Left cardiac atrium (tissue), 4 donors: ENCODE results near the gene PPP1R12C. TPM values are rescaled to one million over a fixed set of nuclear protein-coding genes. Genes with fewer than 3 reads are reported as not detected.
A peak's percentile ranks its signal among the peaks of the same experiment; 100 is the strongest.
"Not testable (repeated sequence)": the region's sequence is repeated elsewhere in the genome, so short reads cannot be mapped to it uniquely, and the experiment has no call there.

ENCODE experiments used
- ATAC-seq, 2 donors: fragments of 200-7000 bp; cut with Tn5 transposase; one replicate each; pipeline ENCODE4 v1.9.1; 2020; ENCODE audit warnings: mild to moderate bottlenecking in 2 of 2, moderate library complexity in 2 of 2
- DNase-seq: peaks from one replicate; pipeline ENCODE4 v3.0.0-alpha.2; 2020
- intact Hi-C, 2 donors: fragments of 100-400 bp; cut with DNase I; formaldehyde crosslinking; loops; one replicate each; pipeline versions ENCODE4 v1.14.1 to v1.15.1; 2022 to 2023
- total RNA-seq, 2 donors: library from RNA; stranded (reverse); fragmentation: NEBNext Ultra II Directional; extraction: Animal tissue kit (Norgen Biotek cat#: 25700); gene quantifications; one replicate each; pipeline ENCODE4 v1.2.1, GENCODE V29; 2021
- donor health status: DM: no; HTN: yes; CAD: no.
- donor health status: DM: no; HTN: yes; CAD: no; lungs with severe emphysema.
- donor health status: DM: yes; HTN: yes; CAD: no.
- donor health status: Dilated cardiomyopathy.

PPP1R12C gene
- total RNA-seq, 2 donors from 2014 or later, result 117 to 193 TPM

GRCh38 chr19:55063492-55063843, 54.0 kb downstream of the PPP1R12C start:
- ATAC-seq, result no peak
- DNase-seq, result no peak
- intact Hi-C loops, result no loop called here

DNA sequence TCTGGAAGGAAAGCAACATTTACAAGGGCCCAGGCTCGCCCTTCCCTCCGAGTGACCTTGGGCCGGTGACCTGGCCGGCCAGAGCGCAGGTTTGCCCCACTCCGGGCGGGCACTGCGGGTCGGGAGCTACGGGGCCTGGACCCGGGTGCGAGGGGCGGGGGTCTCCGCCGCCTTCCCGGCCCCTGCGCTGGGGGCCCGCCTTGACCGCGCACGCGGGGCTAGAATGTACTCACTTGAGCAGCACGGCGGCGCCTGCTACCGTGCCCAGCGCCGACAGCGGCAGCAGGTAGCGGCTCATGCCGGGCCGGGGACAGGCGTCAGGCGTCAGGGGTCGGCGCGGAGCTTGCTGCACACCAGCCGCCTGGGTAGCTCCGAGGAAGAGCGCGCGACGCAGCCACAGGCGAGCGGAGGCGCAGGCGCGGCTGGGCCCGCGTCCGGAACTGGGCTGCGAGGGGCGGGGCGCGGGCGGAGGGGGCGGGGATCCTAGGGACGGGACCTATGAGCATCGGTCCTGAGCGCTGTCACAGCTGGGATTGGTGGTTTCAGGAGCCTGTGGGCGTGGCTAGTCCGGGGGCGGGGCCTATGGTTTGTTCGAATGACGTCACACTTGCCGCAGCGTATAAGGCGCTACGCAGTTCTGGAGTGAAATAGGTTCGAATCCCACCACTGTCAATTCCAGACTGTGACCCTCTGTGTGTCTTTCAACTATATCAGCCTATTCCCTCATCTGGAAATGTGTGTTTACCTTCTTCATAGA, 54.5 kb downstream of the PPP1R12C start, which contains the start of gene RDH13:
RDH13 (minus strand) TSS at position 414 of the 757 bp plus-strand sequence; CDS start at position 298, 116 bp downstream.
- intact Hi-C loops, result no loop called here
- ATAC-seq (peak; percentile 100), DNase-seq (peak; percentile 98)

GRCh38 chr19:55060287-55060686, 57.1 kb downstream of the PPP1R12C start:
- DNase-seq, ATAC-seq, intact Hi-C loops: not testable (repeated sequence)

DNA sequence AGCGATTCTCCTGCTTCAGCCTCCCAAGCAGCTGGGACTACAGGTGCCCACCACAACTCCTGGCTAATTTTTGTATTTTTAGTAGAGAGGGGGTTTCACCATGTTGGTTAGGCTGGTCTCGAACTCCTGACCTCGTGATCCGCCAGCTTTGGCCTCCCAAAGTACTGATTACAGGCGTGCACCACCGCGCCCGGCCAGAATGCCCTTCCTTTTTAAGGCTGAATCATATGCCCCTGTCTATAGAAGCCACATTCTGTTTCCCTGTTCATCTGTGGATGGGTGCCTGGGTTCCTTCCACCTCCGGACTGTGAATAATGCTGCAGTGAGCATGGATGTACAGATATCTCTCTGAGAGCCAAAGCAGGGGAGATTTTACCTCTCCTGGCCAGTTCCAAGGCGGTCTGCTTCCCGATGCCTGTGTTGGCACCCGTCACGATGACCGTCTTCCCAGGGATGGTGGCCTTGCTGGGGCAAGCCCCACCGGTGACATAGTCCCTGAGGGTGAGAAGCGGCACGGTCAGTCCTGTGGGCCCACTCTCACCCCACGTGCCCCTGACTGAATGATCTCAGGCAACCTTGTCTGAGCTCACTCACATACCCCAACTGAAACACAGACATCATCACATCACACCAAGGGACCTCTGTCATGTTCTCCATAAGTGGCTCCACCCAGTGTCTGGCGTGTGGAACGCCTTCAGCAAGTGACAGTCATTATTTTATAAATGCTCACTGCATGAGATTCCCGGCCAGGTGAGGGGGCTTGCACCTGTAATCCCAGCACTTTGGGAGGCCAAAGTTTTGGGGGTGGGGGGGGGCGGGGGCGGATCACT, 58.4 kb downstream of the PPP1R12C start:
- intact Hi-C loops, result no loop called here
- ATAC-seq (no peak), DNase-seq (no peak)

- no peak for DNase-seq
- no peak for ATAC-seq
- intact Hi-C loops, result no loop called here
These were observed 60.6 kb downstream of the PPP1R12C start for GRCh38 chr19:55056827-55057226.

DNA sequence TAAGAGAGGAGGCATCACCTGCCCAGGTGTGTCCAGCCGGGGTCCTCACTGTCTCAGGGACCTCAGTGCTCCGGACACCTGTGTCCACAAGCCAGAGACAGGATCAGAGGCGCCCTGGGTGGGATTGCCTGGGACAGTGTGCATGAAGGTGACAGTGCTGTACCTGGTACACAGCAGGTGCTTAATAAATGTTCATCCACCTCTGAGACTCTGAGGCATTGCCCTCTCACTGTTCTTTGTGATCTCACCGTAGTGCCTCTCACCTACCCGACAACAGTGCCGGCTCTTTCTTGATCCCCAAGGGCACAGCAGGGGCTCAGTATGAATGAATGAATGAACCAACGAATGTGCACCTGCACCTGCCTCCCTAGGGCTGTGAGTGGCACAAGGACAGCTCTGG, 63.7 kb downstream of the PPP1R12C start:
- ATAC-seq (no peak), DNase-seq (no peak)
- intact Hi-C loops, result no loop called here

DNA sequence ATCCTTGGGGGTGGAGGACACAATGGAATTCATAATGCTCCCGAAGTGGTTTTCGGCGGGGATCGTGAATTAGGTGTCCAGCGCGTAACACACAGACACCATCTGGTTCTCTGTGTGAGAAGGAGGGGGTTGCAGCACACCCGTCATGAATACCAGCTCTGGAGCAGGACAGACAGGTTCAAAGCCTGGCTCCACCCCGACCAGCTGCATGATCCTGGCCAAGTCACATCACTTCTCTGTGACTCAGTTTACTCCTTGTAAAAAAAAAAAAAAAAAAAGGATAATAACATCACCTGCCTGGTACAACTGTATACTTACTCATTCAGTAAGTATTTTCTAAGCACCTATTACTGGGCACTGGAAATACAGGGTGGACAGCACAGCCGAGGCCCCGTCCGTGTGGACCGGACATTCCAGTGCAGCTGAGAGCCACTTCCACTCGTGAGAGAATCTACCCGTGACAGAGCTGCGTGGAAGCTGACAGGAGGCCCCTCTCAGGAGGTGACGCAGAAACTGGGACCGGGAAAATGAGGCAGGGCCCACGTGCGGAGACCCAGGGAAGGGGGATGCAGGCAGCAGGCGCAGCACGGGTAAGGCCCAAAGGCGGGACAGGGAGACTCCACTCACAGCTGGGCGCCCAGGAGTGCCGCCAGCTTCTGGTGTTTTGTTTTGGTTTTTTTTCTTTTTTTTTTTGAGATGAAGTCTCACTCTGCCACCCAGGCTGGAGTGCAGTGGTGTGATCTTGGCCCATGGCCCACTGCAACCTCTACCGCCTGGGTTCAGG, 66.5 kb downstream of the PPP1R12C start:
- DNase-seq (no peak), ATAC-seq (no peak)
- intact Hi-C loops, result no loop called here

DNA sequence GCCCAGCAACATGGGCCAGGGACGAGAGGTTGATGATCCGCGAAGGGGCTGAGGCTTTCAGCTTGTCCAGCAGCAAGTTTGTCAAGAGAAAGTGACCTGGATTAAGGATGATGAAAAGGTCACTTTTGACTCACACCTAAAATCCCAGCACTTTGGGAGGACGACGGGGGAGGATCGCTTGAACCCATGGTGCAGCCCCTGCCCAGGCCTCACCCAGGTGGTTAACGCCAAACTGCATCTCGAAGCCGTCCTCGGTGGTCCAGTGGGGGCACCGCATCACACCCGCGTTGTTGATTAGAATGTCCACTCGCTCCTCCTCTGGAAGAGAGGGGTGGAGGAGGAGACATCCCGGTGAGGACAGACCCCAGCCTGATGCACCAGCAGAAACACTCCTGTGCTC, 69.0 kb downstream of the PPP1R12C start:
- ATAC-seq (no peak), DNase-seq (no peak)
- intact Hi-C loops, result no loop called here

- DNase-seq (no peak), ATAC-seq (no peak)
- intact Hi-C loops, result no loop called here
These were observed 69.5 kb downstream of the PPP1R12C start for GRCh38 chr19:55047951-55048350.

GRCh38 chr19:55046975-55047622, 70.3 kb downstream of the PPP1R12C start:
- intact Hi-C loops, result no loop called here
- no peak for DNase-seq
- no peak for ATAC-seq

GRCh38 chr19:55044771-55045716, 72.4 kb downstream of the PPP1R12C start:
- intact Hi-C loops, result no loop called here
- ATAC-seq (no peak), DNase-seq (no peak)

- intact Hi-C loops, result no loop called here
- ATAC-seq (no peak), DNase-seq (no peak)
These were observed 73.2 kb downstream of the PPP1R12C start for GRCh38 chr19:55044286-55044685.

DNA sequence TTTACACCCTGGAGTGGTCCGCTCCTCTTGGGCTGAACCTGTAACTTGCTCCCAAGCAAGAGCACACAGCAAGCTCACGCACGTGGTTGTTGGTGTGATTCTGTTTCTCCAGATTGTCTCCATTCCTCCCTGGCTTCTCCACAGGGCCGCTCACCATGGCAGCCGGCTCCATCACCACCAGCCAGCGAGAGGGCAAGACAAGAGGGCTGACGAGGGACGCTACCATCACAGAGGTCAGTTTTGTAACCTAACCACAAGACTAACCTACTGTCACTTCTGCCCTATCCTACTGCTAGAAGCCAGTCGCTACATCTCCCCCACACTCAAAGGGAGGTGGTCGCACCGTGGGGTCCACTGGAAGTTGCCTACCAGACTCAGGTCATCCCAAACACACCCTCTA, 74.7 kb downstream of the PPP1R12C start:
- DNase-seq, result no peak
- ATAC-seq, result no peak
- intact Hi-C loops, result no loop called here

DNA sequence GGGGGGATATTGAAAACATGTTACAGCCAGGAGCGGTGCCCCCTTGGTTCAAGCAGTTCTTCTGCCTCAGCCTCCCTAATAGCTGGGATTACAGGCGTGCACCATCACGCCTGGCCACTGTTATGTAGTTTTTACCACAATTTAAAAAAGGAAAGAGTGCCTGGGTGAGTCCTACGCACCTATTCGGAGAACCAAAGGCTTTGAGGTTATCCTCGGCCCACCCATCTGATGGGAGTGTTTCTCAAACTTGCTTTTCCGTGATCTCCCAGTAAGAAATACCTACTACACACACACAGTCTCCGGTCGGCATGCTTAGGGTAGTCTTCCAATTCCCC, 75.1 kb downstream of the PPP1R12C start:
- intact Hi-C loops, result no loop called here
- ATAC-seq (no peak), DNase-seq (no peak)

DNA sequence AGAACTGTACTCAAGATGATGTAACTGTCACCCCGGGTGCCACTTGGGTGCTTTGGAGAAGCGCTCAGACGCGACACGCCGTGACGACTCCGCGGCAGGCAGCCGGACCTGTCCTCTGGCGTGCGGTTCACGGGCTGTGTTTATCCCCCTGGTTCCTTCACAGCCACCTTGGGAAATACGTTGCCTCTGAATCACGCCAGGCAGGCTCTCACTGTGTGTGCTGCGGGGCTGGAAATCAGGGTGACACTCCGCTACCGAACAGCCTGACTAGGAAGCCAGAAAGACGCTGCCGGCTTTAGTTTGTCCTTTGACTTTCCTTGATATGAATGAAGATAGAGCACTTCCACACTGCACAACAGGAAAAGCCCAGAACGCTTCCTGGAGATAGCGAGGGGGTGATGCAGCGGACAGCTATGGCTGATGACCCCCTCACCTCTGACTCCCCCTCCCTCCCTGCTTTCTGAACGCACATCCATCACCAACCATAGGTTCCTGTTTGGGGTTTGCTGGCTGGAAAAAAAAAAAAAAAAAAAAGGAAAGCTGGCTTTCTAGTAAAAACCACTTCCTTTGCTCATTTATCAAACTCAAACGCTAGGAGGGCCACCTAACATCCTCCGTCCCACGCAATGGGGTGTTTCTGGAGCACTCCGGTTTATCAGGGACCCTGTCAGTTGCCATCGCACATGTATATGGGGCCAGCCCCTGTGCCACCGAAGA, 75.7 kb downstream of the PPP1R12C start:
- DNase-seq (no peak), ATAC-seq (no peak)
- intact Hi-C loops, result no loop called here

DNA sequence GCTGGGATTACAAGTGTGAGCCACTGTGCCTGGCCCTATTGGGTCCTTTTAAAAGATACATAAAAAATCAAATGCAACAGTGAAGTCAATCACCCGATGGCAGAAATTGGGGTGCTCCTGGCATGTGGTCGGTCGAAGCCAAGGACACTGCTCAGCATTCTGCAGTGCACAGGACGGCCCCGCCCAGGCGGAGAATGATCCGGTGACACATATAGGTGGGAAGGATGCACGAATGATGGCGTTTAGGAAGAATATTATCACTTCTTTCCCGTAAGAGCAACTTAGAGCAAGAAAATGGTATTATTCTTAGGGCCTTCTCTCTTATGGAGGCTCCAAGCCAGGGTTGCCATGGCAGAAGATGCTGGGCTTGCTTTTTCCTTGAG, 76.2 kb downstream of the PPP1R12C start:
- ATAC-seq (no peak), DNase-seq (no peak)
- intact Hi-C loops, result no loop called here
